HG03565 (cell line): Measurements from ENCODE around the gene INTS1.

Source experiments
- ATAC-seq: cut with Tn5 transposase; IDR thresholded peaks from one replicate; pipeline ENCODE4 v1.9.1; 2021; ENCODE audit warnings: mild to moderate bottlenecking, moderate library complexity; ENCODE audit not compliant: unreplicated experiment

The INTS1 gene

GRCh38 chr7:1433128-1433920 is 70.9 kb downstream of the INTS1 start:
- no peak for ATAC-seq

GRCh38 chr7:1432411-1433082 is 71.6 kb downstream of the INTS1 start:
- peak; percentile 41 for ATAC-seq

DNA sequence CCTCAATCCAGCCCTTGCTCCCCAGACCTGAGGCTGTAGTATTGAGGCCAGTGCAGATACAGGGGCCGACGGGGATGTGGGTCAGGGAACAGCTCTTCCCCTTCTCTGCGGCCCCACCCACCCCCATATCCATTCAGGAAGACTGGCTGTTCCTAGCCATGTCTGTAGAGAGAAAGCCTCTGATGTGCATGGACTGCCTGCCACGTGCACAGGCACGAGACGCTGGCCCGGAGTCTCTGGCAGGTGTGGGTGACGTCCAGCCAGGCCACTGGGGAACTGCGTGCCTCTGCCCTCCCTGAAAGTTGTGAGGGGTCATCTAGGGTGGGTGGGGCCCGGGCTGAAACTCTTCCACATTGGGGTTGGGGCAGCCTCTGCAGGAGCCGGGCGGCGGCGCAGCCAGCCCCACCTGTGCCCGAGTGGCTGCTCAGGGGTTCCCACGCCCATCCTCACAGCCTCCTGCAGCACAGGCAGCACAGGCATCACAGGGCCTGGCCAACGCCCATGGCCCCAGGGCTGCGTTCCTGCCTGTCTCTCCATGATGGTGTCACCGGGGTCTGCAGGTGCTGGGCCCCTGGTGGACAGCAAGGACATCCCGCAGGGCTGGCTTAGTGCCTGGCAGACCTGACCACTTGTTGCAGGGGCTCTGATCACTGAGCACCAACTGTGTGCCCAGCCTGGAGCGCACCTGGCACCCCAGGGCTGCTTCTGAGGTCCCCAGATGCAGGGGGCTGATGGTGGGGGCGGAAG is 72.4 kb downstream of the INTS1 start:
- no peak for ATAC-seq

DNA sequence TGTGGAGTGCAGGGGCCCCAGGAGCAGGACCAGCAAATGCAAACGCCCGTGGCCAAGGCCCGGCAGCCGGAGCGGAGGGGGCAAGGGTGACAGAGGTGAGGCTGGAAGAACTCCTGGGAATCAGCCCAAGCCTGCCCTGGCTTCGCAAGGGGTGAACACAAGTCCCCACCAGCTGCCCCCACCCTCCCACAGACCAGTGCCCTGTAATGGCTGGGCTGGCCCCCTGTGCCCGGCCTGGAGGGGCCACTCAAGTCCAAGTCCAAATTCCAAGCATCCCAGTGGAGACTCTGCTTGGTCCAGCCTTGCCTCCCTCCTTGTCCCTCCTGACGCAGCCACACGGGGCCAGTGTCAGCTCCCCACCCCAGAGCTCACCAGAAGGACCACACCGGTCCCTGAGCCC is 73.0 kb downstream of the INTS1 start:
- no peak for ATAC-seq

DNA sequence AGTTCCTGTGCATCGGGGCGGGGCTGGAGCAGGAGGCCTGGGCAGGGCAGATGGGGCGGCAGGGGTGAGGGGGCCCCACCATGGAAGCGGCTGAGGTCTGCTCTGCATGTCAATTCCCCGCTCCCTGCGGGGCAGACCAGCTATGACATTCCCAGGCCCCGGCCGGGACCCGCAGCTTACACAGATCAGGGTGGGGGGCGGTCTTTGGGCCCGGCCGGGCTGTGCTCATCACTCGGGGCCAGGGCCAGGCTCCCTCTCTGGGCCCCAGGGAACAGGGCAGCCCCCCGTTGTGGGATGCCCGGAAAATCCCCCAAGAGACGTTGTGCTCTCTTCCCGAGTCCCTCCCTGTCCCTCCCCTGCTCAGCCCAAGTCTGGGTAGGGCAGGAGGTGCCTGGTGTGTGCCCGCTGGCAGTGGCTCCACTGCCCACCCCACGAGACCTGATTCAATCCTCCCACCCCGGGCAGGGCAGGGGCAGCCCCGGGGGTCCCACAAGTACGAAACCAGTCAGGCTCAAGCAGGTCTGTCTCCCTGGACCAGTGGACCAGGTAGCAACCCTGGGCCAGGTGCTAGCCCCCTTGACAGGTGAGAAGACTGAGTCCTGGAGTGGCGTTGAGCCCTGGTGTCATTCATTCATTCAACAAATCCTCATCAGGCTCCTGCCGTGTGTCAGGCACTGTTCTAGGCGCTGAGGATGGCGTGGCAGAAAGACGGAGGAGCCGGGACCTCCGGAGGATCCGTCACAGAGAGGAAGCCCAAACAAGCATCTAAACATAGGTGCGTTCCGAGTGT is 73.9 kb downstream of the INTS1 start:
- no peak for ATAC-seq

GRCh38 chr7:1428941-1429501 is 75.2 kb downstream of the INTS1 start:
- no peak for ATAC-seq

DNA sequence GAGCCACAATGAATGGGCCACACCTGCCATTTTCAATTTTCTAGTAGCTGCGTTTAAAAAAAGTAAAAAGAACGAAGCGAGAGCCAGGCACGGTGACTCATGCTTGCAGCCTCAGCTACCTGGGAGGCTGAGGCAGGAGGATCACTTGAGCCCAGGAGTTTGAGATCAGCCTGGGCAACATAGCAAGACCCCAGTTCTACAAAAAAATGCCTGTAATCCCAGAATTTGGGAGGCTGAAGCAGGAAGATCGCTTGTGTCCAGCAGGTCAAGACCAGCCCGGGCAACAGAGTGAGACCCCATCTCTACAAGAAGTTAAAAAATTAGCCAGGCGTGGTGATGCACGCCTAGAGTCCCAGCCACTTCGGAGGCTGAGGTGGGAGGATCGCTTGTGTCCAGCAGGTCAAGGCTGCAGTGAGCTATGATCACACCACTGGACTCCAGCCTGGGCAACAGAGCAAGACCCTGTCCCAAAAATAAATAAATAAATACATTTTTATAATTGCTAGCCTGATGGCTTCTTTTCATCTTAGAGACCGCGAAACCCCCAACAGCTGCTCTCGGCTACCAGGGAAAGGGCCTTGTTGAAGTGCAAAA is 77.0 kb downstream of the INTS1 start:
- no peak for ATAC-seq

- no peak for ATAC-seq
These were observed 77.7 kb downstream of the INTS1 start for GRCh38 chr7:1426474-1426873.

DNA sequence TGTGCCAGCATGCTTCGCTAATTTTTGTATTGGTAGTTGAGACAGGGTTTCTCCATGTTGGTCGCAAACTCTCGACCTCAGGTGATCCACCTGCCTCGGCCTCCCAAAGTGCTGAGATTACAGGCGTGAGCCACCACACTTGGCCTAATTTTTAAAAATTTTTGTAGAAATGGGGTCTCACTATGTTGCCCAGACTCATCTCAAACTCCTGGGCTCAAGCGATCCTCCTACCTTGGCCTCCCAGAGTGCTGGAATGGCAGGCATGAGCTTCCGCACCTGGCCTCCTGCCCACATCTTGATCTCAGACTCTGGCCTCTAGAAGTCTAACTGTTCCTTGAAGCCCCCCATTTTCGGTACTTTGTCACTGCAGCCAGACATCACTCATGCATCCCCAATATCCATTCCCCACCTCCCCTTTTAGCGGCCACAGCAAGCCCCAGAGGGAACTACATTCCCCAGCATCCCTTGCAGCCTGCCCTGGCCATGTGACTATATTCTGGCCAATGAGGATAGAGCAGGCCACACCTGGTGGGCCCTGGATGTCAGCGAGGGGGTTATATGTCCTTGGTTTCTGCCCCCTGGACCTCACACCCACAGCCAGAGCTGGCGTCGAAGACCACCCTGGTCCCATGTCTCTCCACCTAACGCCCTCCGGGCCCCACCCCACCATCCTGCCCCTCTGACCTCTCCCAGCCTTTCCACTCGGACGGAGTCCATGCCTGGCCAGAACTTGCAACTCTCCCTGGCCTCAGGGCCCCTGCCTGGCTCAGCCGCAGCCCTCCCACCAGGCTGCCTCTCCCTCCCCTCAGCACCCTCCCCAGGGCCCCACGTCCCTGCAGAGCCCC is 78.7 kb downstream of the INTS1 start:
- ATAC-seq, result no peak

GRCh38 chr7:1424041-1424440 is 80.1 kb downstream of the INTS1 start:
- no peak for ATAC-seq

- no peak for ATAC-seq
These were observed 80.9 kb downstream of the INTS1 start for GRCh38 chr7:1423264-1423811.

DNA sequence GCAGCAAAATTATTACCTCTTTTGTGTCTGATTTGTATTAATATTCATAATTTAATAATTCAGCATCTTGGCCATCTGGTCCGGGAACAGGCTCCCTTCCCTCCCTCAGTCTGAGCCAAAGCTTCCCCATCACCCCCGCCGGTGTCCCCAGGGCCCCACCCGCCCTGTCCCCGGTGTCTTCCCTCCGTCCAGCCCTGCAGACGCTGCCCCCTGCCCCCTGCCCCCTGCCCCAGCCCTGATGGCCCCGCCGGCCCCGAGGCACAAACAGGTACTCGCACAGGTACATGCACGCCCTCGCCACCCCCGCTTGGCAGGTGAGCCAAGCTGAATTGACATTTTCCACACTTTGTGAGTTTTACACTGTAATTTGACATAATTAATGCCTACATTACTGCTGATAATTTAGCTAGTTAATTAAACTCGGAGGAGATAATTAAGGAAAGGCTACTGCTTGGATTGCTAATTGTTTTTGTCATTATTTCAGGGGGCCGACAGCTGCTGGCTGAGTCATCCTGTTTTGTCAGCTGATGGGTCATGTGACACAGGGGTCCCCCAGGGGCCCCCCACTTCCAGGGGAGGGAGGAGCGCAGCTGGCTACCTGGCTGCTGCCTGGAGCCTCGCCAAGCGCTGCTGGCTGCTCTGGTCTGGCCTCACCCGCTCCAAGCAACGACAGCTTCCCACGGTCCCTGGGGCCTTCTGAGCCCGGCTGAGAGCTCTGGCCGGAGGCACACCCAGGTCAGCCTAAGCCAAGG is 81.5 kb downstream of the INTS1 start:
- ATAC-seq, result no peak

DNA sequence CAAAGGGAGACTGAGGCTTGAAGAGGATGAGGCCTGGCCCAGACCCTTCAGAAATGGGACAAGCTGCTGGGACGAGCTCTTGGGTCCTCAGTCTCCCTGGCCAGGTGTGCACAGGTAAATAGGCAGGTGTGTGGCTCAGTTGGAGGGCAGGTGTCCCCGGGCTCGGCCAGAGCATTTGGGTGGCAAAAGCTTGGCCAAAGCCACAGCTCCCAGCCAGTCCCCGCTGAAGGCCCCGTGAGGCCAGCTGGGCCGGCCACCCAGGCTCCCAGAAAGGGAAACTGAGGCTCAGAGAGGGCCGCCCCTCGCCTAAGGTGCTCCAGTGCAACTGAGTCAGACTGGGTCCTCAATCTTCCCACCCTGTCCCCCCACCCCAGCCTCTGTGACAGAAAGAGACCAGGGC is 82.2 kb downstream of the INTS1 start:
- no peak for ATAC-seq

GRCh38 chr7:1421020-1421790 is 83.0 kb downstream of the INTS1 start:
- ATAC-seq, result no peak
